ENCODE results near the gene NETO2. TPM values are rescaled to one million over a fixed set of nuclear protein-coding genes. Genes with fewer than 3 reads are reported as not detected.
"Not testable (repeated sequence)": the region's sequence is repeated elsewhere in the genome, so short reads cannot be mapped to it uniquely, and the experiment has no call there.

NETO2 gene
- total RNA-seq, 1 experiment from 2014 or later: 10.3 TPM

DNA sequence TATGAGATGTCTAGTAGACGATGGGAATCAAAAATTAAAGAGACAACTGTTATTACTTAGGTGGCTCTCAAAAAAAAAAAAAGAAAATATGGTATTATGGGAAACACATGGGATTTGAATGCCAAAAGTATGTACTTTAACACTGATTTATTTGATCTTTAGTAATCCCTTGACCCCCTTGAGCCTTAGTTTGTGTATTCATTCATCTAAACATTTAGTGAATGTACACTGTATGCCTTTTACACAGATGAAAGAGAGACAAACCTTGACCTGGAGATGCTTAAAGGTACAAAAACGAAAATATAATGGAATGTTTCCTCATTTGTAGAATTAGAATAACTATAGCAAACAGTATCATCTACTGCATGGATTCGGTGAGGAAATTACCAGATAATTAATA is 38.6 kb upstream of the NETO2 start:
- H3K27ac ChIP-seq (ENCODE audit: low read depth, low read length): no peak overlapping the region
- H3K9me3 ChIP-seq (ENCODE audit: control insufficient read depth in 1 of 2, insufficient read depth in 1 of 2, low read depth in 1 of 2, low read length in 2 of 2): no peaks in the 10 kb centered on the region
- POLR2A ChIA-PET: no interaction called here
- DNase-seq (ENCODE audit: low read depth, low spot score): no peak
- TF ChIP-seq ZFX (IDR thresholded peaks at IDR 0.05): no peak
- TF ChIP-seq, protein P1, sequence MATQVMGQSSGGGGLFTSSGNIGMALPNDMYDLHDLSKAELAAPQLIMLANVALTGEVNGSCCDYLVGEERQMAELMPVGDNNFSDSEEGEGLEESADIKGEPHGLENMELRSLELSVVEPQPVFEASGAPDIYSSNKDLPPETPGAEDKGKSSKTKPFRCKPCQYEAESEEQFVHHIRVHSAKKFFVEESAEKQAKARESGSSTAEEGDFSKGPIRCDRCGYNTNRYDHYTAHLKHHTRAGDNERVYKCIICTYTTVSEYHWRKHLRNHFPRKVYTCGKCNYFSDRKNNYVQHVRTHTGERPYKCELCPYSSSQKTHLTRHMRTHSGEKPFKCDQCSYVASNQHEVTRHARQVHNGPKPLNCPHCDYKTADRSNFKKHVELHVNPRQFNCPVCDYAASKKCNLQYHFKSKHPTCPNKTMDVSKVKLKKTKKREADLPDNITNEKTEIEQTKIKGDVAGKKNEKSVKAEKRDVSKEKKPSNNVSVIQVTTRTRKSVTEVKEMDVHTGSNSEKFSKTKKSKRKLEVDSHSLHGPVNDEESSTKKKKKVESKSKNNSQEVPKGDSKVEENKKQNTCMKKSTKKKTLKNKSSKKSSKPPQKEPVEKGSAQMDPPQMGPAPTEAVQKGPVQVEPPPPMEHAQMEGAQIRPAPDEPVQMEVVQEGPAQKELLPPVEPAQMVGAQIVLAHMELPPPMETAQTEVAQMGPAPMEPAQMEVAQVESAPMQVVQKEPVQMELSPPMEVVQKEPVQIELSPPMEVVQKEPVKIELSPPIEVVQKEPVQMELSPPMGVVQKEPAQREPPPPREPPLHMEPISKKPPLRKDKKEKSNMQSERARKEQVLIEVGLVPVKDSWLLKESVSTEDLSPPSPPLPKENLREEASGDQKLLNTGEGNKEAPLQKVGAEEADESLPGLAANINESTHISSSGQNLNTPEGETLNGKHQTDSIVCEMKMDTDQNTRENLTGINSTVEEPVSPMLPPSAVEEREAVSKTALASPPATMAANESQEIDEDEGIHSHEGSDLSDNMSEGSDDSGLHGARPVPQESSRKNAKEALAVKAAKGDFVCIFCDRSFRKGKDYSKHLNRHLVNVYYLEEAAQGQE (IDR thresholded peaks at IDR 0.05; ENCODE audit: low read depth): no peak
- TF ChIP-seq, protein P2, sequence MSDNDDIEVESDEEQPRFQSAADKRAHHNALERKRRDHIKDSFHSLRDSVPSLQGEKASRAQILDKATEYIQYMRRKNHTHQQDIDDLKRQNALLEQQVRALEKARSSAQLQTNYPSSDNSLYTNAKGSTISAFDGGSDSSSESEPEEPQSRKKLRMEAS (IDR thresholded peaks at IDR 0.05): no peak
- no peak for TF ChIP-seq ATF3 (IDR thresholded peaks at IDR 0.05)
- no peak for TF ChIP-seq POLR2A (IDR thresholded peaks at IDR 0.05; ENCODE audit: borderline replicate concordance, extremely low read depth, insufficient read depth, insufficient read length)
- no peak for TF ChIP-seq ELF1 (IDR thresholded peaks at IDR 0.05; ENCODE audit: borderline replicate concordance, low read depth)
- H4K20me1 ChIP-seq (ENCODE audit: insufficient read depth): no peaks in the 10 kb centered on the region
- intact Hi-C loops (cut with micrococcal nuclease): no loop called here
- no peak overlapping the region for H3K4me3 ChIP-seq (replicated peaks in 1 of 2; ENCODE audit: low read depth in 1 of 2, low read length in 2 of 2)
- no peak overlapping the region for H3K9ac ChIP-seq (ENCODE audit: low read length)
- no peak overlapping the region for H3K4me2 ChIP-seq (ENCODE audit: low read length)
- H3K4me1 ChIP-seq (ENCODE audit: control insufficient read depth in 1 of 2, insufficient read depth in 2 of 2, low read length in 2 of 2): no peaks in the 10 kb centered on the region
- no peaks in the 10 kb centered on the region for H3K79me2 ChIP-seq (ENCODE audit: insufficient read depth, low read length)
- BruUV-seq (replicated peaks): no TSS peak
- no peaks in the 10 kb centered on the region for H3K27me3 ChIP-seq (ENCODE audit: insufficient read depth, low read length)
- no peaks in the 10 kb centered on the region for H3K36me3 ChIP-seq (ENCODE audit: control insufficient read depth in 1 of 2, insufficient read depth in 2 of 2, low read length in 2 of 2)
- ATAC-seq: no peak
- H2AFZ ChIP-seq (ENCODE audit: low read depth, low read length, poor library complexity, severe bottlenecking): no peak overlapping the region
- H3K9me2 ChIP-seq (ENCODE audit: insufficient read depth): no peaks in the 10 kb centered on the region
- CTCF ChIA-PET: no interaction called here
- RAD21 ChIA-PET (ENCODE audit: low non-redundant PET in 1 of 2, low total read pairs in 2 of 2, uncharacterized antibody in 2 of 2, unreplicated experiment in 2 of 2): no interaction called here

DNA sequence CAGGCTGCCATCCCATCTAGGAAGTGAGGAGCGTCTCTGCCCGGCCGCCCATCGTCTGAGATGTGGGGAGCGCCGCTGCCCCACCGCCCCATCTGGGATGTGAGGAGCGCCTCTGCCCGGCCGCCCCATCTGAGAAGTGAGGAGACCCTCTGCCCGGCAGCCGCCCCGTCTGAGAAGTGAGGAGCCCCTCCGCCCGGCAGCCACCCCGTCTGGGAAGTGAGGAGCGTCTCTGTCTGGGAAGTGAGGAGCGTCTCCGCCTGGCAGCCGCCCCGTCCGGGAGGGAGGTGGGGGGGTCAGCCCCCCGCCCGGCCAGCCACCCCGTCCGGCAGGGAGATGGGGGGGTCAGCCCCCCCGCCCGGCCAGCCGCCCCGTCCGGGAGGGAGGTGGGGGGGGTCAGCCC is 37.3 kb upstream of the NETO2 start:
- H3K9me3 ChIP-seq (ENCODE audit: control insufficient read depth in 1 of 2, insufficient read depth in 1 of 2, low read depth in 1 of 2, low read length in 2 of 2); DNase-seq (ENCODE audit: low read depth, low spot score); H3K9me2 ChIP-seq (ENCODE audit: insufficient read depth); H3K27ac ChIP-seq (ENCODE audit: low read depth, low read length); H3K79me2 ChIP-seq (ENCODE audit: insufficient read depth, low read length); H3K4me3 ChIP-seq (replicated peaks in 1 of 2; ENCODE audit: low read depth in 1 of 2, low read length in 2 of 2); H3K9ac ChIP-seq (ENCODE audit: low read length); H2AFZ ChIP-seq (ENCODE audit: low read depth, low read length, poor library complexity, severe bottlenecking); CTCF ChIA-PET; H3K4me2 ChIP-seq (ENCODE audit: low read length); H3K4me1 ChIP-seq (ENCODE audit: control insufficient read depth in 1 of 2, insufficient read depth in 2 of 2, low read length in 2 of 2); H4K20me1 ChIP-seq (ENCODE audit: insufficient read depth); intact Hi-C loops (cut with micrococcal nuclease); BruUV-seq (replicated peaks); H3K27me3 ChIP-seq (ENCODE audit: insufficient read depth, low read length); RAD21 ChIA-PET (ENCODE audit: low non-redundant PET in 1 of 2, low total read pairs in 2 of 2, uncharacterized antibody in 2 of 2, unreplicated experiment in 2 of 2); ATAC-seq; H3K36me3 ChIP-seq (ENCODE audit: control insufficient read depth in 1 of 2, insufficient read depth in 2 of 2, low read length in 2 of 2); POLR2A ChIA-PET: not testable (repeated sequence)

Measured in HCT116 (cell line).